ENCODE data around the gene MRPL43.

MRPL43 gene

GRCh38 chr10:101020427-101021075, 33.3 kb upstream of the MRPL43 start:
- TF ChIP-seq OSR1 (CRISPR knock-in tag; IDR thresholded peaks at IDR 0.05): no peak
- TF ChIP-seq TOX (CRISPR knock-in tag; IDR thresholded peaks at IDR 0.05; ENCODE audit: borderline replicate concordance): no peak
- TF ChIP-seq PPARA (CRISPR knock-in tag; IDR thresholded peaks at IDR 0.05; ENCODE audit: borderline replicate concordance): no peak
- no peak for TF ChIP-seq ARNTL (CRISPR knock-in tag; IDR thresholded peaks at IDR 0.05; ENCODE audit: borderline replicate concordance, low read depth)
- TF ChIP-seq ZNF70 (CRISPR knock-in tag; IDR thresholded peaks at IDR 0.05): no peak
- no peak for TF ChIP-seq BACH2 (CRISPR knock-in tag; IDR thresholded peaks at IDR 0.05; ENCODE audit: borderline replicate concordance)
- no peak for TF ChIP-seq ZFP3 (CRISPR knock-in tag; IDR thresholded peaks at IDR 0.05)
- no peak for TF ChIP-seq GLIS3 (CRISPR knock-in tag; IDR thresholded peaks at IDR 0.05)
- TF ChIP-seq, protein P1, sequence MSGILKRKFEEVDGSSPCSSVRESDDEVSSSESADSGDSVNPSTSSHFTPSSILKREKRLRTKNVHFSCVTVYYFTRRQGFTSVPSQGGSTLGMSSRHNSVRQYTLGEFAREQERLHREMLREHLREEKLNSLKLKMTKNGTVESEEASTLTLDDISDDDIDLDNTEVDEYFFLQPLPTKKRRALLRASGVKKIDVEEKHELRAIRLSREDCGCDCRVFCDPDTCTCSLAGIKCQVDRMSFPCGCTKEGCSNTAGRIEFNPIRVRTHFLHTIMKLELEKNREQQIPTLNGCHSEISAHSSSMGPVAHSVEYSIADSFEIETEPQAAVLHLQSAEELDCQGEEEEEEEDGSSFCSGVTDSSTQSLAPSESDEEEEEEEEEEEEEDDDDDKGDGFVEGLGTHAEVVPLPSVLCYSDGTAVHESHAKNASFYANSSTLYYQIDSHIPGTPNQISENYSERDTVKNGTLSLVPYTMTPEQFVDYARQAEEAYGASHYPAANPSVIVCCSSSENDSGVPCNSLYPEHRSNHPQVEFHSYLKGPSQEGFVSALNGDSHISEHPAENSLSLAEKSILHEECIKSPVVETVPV (CRISPR knock-in tag; IDR thresholded peaks at IDR 0.05): no peak
- no peak for TF ChIP-seq SNAI2 (CRISPR knock-in tag; IDR thresholded peaks at IDR 0.05)
- TF ChIP-seq ESRRG (CRISPR knock-in tag; IDR thresholded peaks at IDR 0.05): no peak
- no peak for TF ChIP-seq TSHZ2 (CRISPR knock-in tag; IDR thresholded peaks at IDR 0.05)
- TF ChIP-seq POU6F1 (CRISPR knock-in tag; IDR thresholded peaks at IDR 0.05; ENCODE audit: borderline replicate concordance, low read depth): no peak
- TF ChIP-seq, protein P2, sequence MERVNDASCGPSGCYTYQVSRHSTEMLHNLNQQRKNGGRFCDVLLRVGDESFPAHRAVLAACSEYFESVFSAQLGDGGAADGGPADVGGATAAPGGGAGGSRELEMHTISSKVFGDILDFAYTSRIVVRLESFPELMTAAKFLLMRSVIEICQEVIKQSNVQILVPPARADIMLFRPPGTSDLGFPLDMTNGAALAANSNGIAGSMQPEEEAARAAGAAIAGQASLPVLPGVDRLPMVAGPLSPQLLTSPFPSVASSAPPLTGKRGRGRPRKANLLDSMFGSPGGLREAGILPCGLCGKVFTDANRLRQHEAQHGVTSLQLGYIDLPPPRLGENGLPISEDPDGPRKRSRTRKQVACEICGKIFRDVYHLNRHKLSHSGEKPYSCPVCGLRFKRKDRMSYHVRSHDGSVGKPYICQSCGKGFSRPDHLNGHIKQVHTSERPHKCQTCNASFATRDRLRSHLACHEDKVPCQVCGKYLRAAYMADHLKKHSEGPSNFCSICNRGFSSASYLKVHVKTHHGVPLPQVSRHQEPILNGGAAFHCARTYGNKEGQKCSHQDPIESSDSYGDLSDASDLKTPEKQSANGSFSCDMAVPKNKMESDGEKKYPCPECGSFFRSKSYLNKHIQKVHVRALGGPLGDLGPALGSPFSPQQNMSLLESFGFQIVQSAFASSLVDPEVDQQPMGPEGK (CRISPR knock-in tag; IDR thresholded peaks at IDR 0.05; ENCODE audit: borderline replicate concordance): no peak
- no peak for TF ChIP-seq ZNF8 (CRISPR knock-in tag; IDR thresholded peaks at IDR 0.05)
- TF ChIP-seq ISL1 (CRISPR knock-in tag; IDR thresholded peaks at IDR 0.05): no peak
- TF ChIP-seq ZC3H10 (CRISPR knock-in tag; IDR thresholded peaks at IDR 0.05): no peak
- no peak for TF ChIP-seq CSDC2 (CRISPR knock-in tag; IDR thresholded peaks at IDR 0.05)
- TF ChIP-seq ZFP30 (CRISPR knock-in tag; IDR thresholded peaks at IDR 0.05): no peak
- ATAC-seq: no peak

DNA sequence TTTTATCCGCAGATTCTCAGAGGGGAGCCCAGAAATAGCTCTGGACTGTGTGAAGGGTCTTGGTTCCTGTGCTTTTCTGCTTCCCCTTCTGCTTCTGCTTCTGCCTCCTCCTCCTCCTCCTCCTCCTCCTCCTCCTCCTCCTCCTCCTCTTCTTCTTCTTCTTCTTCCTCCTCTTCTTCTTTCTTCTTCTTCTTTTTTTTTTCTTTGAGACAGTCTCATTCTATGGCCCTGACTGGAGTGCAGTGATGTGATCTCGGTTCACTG, 32.1 kb upstream of the MRPL43 start:
- no peak for ATAC-seq
- TF ChIP-seq RARB (CRISPR knock-in tag; IDR thresholded peaks at IDR 0.05) (no peak), OSR1 (CRISPR knock-in tag; IDR thresholded peaks at IDR 0.05) (no peak), TSHZ2 (CRISPR knock-in tag; IDR thresholded peaks at IDR 0.05) (no peak), ZC3H10 (CRISPR knock-in tag; IDR thresholded peaks at IDR 0.05) (no peak), ESRRG (CRISPR knock-in tag; IDR thresholded peaks at IDR 0.05) (no peak), ZNF70 (CRISPR knock-in tag; IDR thresholded peaks at IDR 0.05) (no peak), ISL1 (CRISPR knock-in tag; IDR thresholded peaks at IDR 0.05) (no peak), ZFP3 (CRISPR knock-in tag; IDR thresholded peaks at IDR 0.05) (no peak), ARNTL (CRISPR knock-in tag; IDR thresholded peaks at IDR 0.05; ENCODE audit: borderline replicate concordance, low read depth) (no peak), GLIS3 (CRISPR knock-in tag; IDR thresholded peaks at IDR 0.05) (no peak), ZNF8 (CRISPR knock-in tag; IDR thresholded peaks at IDR 0.05) (no peak), CSDC2 (CRISPR knock-in tag; IDR thresholded peaks at IDR 0.05) (no peak), TCF4 (CRISPR knock-in tag; IDR thresholded peaks at IDR 0.05; ENCODE audit: borderline replicate concordance) (no peak)
- TF ChIP-seq, protein P2 (CRISPR knock-in tag; IDR thresholded peaks at IDR 0.05; ENCODE audit: borderline replicate concordance): no peak
